Thymus (tissue), 11 donors: Measurements from ENCODE around the gene EMX1. TPM values are rescaled to one million over a fixed set of nuclear protein-coding genes. Genes with fewer than 3 reads are reported as not detected.

Experiments used
- DNase-seq, 9 donors: peaks; one replicate each; pipeline ENCODE4 v3.0.0-alpha.2; 2013; ENCODE audit warnings: low spot score in 9 of 9, low read depth in 6 of 9, missing footprints in 1 of 9
- H3K27ac ChIP-seq, 2 donors: one replicate each; pipeline ENCODE4 v1.5.1; 2013; ENCODE audit warnings: control low read depth in 1 of 2, low read depth in 1 of 2, low read length in 1 of 2, mild to moderate bottlenecking in 1 of 2, moderate library complexity in 1 of 2
- H3K27me3 ChIP-seq, 2 donors: one replicate each; pipeline ENCODE4 v1.5.1; 2013; ENCODE audit warnings: low read length in 1 of 2; ENCODE audit not compliant: control insufficient read depth in 2 of 2, insufficient read depth in 1 of 2
- H3K36me3 ChIP-seq, 2 donors: one replicate each; pipeline ENCODE4 v1.5.1; 2013; ENCODE audit warnings: low read length in 1 of 2, mild to moderate bottlenecking in 1 of 2, moderate library complexity in 1 of 2; ENCODE audit not compliant: control insufficient read depth in 2 of 2, insufficient read depth in 2 of 2
- H3K4me1 ChIP-seq, 2 donors: one replicate each; pipeline ENCODE4 v1.5.1; 2013; ENCODE audit warnings: low read length in 2 of 2; ENCODE audit not compliant: control insufficient read depth in 2 of 2, insufficient read depth in 2 of 2
- H3K4me3 ChIP-seq, 2 donors: one replicate each; pipeline ENCODE4 v1.5.1; 2013; ENCODE audit warnings: low read length in 2 of 2, control low read depth in 1 of 2, mild to moderate bottlenecking in 1 of 2
- H3K9me3 ChIP-seq, 2 donors: one replicate each; pipeline ENCODE4 v1.5.1; 2013; ENCODE audit warnings: low read length in 1 of 2, mild to moderate bottlenecking in 1 of 2; ENCODE audit not compliant: control insufficient read depth in 2 of 2, insufficient read depth in 1 of 2
- WGBS: extraction: QIAGEN DNeasy Blood & Tissue Kit; methylation state at CpG from one replicate; pipeline ENCODE4 v1.1.7; 2013; 5-methylcytosine and 5-hydroxymethylcytosine counted together
- polyA plus RNA-seq: library from polyadenylated mRNA; stranded (reverse); fragments of 200-250 nt; gene quantifications from one replicate; pipeline ENCODE4 v1.2.3, GENCODE V29; 2013
- total RNA-seq: library from RNA; stranded (reverse); fragments of 120-200 nt; gene quantifications from one replicate; pipeline ENCODE4 v1.2.4, GENCODE V29; 2013
- donor health status: healthy.

Gene EMX1
- total and polyA plus RNA-seq, 2 donors, result 0.38 to 0.82 TPM

DNA sequence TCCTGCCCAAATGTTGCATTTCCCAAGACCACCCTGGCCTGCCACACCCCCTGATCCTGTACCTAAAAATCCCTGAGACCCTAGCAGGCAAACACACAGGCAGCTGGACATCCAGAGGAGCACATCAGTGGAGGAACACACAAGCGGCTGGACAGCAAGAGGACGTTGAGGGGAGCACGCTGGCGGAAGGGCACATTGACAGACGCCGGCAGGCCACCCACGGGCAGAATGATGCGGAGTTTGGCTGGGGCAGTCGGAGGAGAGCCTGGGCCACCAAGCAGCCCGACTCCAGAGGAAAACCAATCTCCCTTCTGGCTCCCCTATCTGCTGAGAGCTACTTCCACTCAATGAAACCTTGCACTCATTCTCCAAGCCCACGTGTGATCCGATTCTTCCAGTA lies 47.7 kb downstream of the EMX1 start:
- Histone ChIP-seq H3K27me3 (no peaks in the 10 kb centered on the region), H3K4me1 (peaks cover 0 to 2% of the 10 kb centered on the region in 2 donors), H3K9me3 (no peaks in the 10 kb centered on the region), H3K4me3 (no peak overlapping the region), H3K27ac (no peak overlapping the region), H3K36me3 (no peaks in the 10 kb centered on the region)
- no peak for DNase-seq
- WGBS, result 95% methylated on average over 12 of the region's 12 CpGs

DNA sequence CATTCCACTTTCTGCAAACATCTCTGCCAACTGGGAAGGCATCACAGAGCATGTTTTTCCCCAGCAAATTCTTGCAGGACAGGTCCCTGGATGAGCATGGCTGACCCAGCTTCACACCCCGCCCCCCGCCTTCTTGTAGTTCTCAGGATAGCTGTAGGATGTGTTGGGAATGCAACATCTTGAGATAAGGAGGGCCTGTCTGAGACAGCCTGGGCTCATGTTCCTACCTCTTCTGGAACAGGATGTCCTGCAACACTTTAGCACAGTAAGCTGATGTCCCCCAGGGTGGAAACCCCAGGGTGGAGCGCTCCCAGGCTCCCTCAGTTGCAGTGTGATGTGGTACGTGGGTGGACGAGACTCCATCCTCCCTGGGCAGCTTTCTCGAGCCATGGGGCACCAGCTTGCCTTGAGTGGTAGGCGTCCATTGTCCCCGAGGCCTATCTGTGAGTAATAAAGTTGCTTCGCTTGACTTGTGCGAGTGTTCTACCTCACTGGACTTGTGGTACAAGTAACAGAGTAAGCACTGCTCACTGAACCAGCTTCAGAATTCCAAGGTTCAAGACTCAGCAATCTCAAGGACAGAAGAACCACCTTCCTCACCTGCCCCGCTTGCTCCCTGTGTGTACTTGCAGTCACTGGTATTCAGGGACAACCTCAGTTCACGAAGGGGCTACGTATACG lies 48.6 kb downstream of the EMX1 start:
- H3K9me3 ChIP-seq, result no peaks in the 10 kb centered on the region
- H3K4me3 ChIP-seq, result no peak overlapping the region
- no peak overlapping the region for H3K27ac ChIP-seq
- no peaks in the 10 kb centered on the region for H3K27me3 ChIP-seq
- DNase-seq, result no peak
- H3K36me3 ChIP-seq, result no peaks in the 10 kb centered on the region
- 96% methylated on average over 14 of the region's 14 CpGs for WGBS
- H3K4me1 ChIP-seq, result peaks cover 0 to 2% of the 10 kb centered on the region in 2 donors

DNA sequence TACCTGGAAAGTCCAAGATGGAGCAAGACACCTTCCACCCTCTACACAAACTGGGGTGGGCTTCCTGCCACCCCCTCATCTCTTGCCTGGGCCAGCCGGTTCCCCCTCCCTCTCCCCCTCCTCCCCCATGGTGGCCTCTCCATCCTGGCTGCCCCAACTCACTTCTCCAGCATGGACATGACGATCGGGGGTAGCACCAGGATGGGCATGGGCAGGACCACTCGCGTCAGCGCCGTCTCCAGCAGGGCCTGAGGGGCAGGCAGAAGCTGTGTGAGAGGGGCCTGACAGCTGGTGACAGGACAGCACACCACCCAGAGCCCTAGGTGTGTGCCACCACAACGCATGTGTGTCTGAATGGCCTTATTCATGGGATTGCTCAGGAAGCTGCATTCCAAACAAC lies 51.0 kb downstream of the EMX1 start:
- Histone ChIP-seq H3K4me3 (no peak overlapping the region), H3K4me1 (peaks cover 0 to 6% of the 10 kb centered on the region in 2 donors), H3K9me3 (no peaks in the 10 kb centered on the region), H3K27me3 (no peaks in the 10 kb centered on the region), H3K36me3 (no peaks in the 10 kb centered on the region), H3K27ac (no peak overlapping the region)
- 96% methylated on average over 8 of the region's 8 CpGs for WGBS
- no peak for DNase-seq

DNA sequence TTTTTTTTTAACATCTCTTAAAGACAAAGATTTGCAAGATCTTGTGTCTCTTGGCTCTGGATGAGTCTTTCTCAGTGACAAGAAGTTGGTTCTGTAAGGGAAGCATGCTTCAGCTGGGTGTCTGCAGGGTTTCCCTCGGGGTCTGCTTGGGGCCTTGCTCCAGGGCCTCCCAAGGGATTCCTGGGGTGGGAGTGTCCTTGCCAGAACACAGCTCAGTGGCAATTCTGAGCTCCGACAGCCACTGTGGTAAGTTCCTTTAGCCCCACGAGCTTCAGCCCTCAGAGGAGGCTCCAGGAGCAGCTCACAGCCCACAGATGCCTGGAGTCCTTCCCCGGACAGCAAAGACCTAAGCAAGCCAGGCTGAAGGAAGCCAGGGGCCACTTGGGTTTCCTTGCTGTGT lies 52.4 kb downstream of the EMX1 start:
- Histone ChIP-seq H3K27ac (no peak overlapping the region), H3K9me3 (no peaks in the 10 kb centered on the region), H3K4me1 (peaks cover 0 to 8% of the 10 kb centered on the region in 2 donors), H3K27me3 (no peaks in the 10 kb centered on the region), H3K36me3 (no peaks in the 10 kb centered on the region), H3K4me3 (no peak overlapping the region)
- 92% methylated on average over 4 of the region's 4 CpGs for WGBS
- DNase-seq, result no peak

DNA sequence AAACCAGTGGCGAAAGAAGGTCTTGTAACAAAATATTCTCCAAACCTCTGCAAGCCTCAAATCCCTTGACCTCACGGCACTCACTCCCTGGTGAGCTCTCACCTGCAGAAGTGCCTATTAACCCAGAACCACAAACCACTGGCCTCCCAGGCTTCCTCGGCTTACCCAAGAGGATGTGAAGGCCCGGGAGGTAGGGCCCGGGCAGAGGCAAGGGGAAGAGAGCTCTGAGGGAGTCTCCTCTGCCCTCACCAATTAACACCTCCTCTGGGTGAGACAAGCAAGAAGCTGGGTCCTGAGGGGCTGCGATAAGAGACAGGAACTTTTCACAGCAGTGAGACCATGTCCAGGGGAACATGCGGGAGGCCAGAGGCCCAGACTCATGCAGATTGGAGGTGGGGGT lies 53.7 kb downstream of the EMX1 start:
- Histone ChIP-seq H3K4me1 (peaks cover 0 to 8% of the 10 kb centered on the region in 2 donors), H3K36me3 (no peaks in the 10 kb centered on the region), H3K27ac (no peak overlapping the region), H3K4me3 (no peak overlapping the region), H3K27me3 (no peaks in the 10 kb centered on the region), H3K9me3 (no peaks in the 10 kb centered on the region)
- 94% methylated on average over 7 of the region's 7 CpGs for WGBS
- DNase-seq, result no peak

DNA sequence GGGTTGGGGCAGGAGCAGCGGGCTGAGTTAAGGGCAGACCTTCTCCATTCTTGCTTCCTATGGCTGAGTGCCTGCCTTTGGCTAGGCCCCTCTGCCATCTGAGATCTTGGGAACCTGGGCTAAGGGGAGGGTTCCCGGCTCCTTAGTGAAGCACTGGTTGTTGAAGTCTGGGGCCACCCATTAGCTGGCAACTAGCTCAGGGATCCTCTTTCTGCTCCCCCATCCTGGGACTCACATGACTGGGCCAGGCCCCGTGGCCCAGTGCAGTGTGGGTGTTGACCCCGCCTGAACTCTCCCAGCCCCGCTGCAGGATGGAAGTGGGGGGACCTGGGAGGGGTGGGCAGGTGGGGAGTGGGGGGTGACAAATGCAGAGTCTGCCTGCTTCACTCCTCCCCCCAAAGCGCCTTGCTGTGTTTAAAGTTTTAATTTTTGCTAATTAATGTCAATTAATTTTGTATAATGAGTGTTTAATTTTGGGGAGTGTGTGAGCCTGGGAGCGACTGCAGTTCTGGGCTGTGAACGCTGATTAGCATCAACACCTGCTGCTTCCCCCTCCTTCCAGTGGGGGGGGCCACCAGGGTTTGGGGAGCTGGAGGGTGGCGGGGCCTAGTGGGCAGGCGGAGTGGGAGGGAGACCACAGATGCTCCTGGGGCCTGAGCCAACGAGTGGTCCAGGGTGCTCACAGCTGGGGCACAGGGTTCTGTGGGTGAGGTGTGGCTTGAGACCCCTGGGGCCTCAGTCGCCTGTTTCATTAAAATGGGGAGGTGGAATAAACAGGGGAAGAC lies 55.2 kb downstream of the EMX1 start:
- peaks cover 0 to 8% of the 10 kb centered on the region in 2 donors for H3K4me1 ChIP-seq
- WGBS, result 88% methylated on average over 12 of the region's 12 CpGs

DNA sequence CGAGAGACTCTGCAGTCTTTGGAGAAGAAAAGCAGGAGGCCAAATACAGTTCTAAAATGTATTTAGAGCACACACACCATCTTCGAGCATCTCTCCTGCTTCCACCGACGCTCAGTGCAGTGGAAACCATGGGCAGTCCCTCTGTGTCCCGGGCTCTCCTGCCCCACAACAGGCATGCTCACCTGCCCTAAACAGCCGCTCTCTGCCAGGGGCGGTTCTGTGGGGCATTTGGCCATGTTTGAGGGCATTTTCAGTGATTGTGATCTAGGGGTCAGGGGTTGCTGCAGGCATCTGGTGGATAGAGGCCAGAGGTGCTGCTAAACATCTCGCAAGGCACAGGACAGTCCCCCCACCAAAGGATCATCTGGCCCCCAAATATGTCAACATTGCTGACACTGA lies 55.8 kb downstream of the EMX1 start:
- no peaks in the 10 kb centered on the region for H3K36me3 ChIP-seq
- DNase-seq, result no peak

More for the DNA sequence above, 55.2 kb downstream of the EMX1 start:
- Histone ChIP-seq H3K36me3 (no peaks in the 10 kb centered on the region), H3K27ac (no peak overlapping the region), H3K27me3 (no peaks in the 10 kb centered on the region), H3K4me3 (no peak overlapping the region), H3K9me3 (no peaks in the 10 kb centered on the region)
- no peak for DNase-seq

DNA sequence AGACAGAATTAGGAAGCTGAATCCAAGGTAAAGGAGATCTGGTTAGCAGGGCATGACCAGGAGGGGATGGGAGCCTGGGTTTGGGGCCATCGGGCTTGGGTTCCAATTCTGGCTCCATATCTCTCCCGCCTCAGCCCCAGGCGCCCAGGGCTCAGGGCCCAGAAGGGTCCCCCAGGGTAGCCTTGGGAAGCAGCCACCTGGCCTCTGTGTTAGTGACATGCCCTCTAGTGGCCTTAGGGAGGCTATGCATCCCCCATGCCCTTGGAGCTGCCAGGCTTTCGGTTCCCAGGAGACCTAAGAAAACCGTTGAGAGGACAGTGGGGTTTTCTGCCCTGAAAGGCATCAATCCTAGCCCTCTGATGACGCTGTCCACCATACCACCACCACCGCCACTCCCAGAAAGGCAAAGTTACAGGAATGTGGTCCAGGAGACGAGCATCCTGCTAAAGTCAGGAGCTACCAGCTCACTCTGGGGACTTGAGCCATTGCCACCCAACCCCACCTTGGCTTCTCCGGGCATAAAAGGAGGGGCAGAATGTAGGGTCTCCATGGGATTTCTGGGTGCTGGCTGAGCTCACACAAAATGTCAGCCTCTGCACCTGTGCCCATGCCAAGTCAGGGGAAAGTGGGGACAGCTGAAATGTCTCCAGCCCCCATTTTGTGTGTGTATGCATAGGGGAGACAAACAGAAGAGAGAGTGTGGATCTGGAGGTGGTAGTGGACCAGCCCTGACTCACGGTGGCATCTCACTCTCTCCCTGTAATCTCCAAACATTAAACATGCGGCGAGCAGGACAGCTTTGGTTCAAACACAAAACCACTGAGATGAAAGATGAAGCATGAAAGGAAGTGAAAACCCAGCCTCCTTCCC lies 56.5 kb downstream of the EMX1 start:
- no peaks in the 10 kb centered on the region for H3K27me3 ChIP-seq
- H3K4me3 ChIP-seq, result no peak overlapping the region
- DNase-seq, result peak in 5 of 9 donors; percentile 38 to 73 (median 48)
- H3K4me1 ChIP-seq, result peaks cover 0 to 8% of the 10 kb centered on the region in 2 donors
- no peak overlapping the region for H3K27ac ChIP-seq
- 74% methylated on average over 12 of the region's 12 CpGs for WGBS
- no peaks in the 10 kb centered on the region for H3K36me3 ChIP-seq
- no peaks in the 10 kb centered on the region for H3K9me3 ChIP-seq

More for the DNA sequence above, 55.8 kb downstream of the EMX1 start:
- H3K4me3 ChIP-seq, result no peak overlapping the region
- H3K27ac ChIP-seq, result no peak overlapping the region
- no peaks in the 10 kb centered on the region for H3K9me3 ChIP-seq
- H3K4me1 ChIP-seq, result peaks cover 0 to 8% of the 10 kb centered on the region in 2 donors
- WGBS, result 96% methylated on average over 8 of the region's 8 CpGs
- H3K27me3 ChIP-seq, result no peaks in the 10 kb centered on the region

DNA sequence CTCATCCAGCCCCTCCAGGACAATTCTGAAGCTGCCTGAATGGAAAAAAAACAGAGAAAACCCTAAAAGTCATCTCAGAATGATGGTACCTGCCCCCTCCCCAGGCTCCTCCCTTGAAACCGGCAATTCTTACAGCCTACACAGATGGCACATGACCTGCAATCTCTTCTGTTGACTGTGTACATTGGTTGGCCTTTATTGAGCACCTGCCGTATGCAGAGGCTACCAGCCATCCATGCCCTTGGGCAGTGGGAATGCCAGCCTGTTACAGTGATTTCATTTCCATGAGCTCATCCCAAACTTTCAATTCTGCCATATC lies 57.1 kb downstream of the EMX1 start:
- no peak overlapping the region for H3K4me3 ChIP-seq
- H3K27me3 ChIP-seq, result no peaks in the 10 kb centered on the region
- no peak overlapping the region for H3K27ac ChIP-seq
- no peaks in the 10 kb centered on the region for H3K36me3 ChIP-seq
- WGBS, result 97% methylated on average over 2 of the region's 2 CpGs
- peaks cover 0 to 8% of the 10 kb centered on the region in 2 donors for H3K4me1 ChIP-seq
- DNase-seq, result no peak
- no peaks in the 10 kb centered on the region for H3K9me3 ChIP-seq
